ENCODE results near the gene IGF2.

The IGF2 gene

DNA sequence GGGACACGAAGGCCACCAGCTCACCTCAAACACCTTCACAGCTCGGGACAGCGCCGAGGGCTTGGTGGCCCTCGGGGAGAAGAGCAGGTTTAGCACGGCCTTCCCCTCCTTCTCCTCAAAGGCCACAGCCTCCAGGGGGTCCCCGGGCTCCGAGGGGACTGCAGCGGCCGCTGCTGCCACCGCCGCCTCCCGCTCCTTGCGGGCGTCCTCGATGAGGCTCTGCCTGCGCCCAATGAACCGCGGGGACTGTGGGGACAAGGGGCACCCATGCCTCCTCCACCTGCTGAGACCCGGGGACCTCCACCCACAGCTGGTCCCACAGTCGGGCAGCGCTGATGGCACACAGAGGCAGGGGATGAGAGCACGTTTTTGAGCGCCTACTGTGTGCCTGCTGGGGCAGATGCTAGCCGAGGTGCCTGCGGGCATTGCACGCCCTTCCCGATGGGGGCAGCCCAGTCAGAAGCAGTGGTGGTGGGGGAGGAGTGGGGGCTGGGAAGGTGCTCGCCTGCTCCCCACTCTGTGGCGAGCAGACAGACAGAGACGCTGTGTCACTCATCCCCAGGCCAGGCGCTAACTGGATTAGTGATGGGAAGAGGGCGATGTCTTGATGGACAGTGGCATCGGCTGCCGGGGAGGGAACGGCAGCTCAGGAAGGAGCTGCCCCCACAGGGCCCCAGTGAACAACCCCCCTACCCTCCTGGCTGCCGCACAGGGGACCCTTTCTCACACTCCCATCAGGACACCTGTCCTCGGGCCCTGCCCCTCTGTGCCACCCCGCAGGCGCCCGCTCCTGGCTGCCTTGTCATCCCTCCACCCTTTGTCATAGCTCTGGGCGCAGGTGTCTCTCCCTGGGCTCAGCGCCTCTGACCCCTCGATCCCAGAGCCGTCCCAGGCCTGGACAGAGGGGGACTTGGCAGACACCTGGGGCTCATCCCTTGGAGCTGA lies 30.7 kb upstream of the IGF2 start:
- DNase-seq: no peak

DNA sequence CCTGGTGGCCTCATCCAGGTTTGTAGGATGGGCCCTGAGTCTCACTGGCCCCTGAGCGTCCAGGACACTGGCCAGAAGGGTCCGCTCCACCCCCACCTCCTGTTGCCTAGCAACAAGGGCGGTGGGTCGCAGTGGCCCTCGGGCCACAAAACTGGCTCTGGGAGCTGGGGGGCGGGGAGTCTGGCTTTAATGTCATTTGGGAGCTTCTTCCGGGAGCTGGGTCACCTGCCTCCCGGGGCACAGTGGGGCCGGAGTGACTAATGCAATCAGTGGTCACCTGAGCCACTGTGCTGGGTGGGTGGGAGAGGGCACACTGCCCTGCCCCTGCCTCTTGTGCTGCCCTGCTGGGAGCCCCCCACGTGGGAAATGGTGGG lies 29.8 kb upstream of the IGF2 start:
- DNase-seq: no peak

DNA sequence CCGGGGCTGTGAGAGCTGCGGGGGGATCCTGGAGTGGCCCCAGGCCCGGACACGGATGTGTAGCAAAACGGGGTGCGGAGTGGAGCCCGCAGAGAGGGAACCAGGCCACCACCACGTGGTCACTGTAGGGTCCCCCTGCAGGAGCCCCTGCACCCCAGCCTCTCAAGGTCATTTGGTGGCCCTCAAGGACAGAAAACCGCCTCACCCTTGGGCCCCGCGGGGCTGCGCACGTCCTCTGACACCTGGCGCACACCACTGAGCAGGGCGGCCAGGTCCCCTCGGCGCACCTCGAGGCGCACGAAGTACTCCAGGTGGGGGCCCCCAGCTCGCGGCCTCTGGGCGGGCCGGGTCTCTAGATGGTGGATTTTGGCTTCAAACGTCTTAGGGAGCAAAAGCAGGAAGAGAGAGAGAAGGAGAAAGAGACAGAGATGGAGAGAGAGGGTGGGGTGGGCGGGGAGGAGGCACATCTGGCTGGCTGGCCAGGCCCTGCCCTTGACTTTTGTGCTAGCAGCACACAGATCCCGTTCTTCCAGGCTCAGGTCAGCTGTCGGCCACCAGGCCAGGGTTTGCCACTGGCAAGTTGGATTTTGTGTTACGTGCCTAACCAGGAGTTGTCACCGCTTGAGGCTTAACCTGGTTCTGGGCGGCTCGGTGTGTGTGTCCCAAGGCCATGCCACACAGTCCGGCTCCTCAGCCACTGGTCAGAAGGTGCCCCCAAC lies 29.3 kb upstream of the IGF2 start:
- DNase-seq: no peak

DNA sequence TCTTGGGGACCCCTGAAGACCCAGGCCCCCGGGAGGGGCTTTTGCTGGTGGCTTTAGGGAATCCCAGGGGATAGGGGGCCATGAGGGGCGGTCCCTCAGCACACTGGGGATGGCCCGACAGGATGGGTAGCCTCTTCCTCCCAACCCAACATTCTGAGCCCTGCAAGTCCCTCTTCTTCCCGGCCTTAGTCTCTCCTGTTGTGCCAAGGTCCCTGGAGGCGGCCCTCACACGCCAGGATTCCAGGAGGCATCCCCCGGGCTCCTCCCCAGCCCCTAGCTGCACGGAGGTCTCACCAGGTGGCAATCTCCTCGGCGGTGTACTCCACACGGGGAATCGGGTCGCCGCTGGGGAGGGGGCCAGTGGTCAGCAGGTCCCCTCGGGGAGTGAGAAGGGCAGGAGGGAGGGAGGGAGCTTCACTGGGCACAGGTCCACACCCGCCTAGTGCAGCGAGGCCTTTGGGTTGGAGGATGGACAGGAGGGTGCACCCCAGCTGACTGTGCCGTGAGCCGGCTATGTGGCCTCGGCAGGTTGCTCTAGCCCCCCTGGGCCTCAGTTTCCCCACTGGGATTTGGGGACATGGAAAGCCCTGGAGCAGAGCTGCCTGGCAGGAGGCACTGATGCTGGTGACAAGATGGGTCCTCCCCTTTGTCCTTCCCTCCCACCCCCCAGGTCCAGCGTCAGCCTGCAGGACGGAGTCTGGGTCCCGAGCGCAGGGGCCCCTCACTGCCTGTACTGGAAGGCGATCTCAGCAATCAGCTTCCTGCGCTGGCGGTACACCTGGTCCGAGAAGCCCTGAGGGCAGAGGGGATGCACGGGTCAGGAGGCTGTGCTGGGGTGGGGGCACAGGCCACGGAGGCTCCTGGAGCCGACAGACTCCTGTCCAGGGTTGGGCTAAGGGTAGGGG lies 28.2 kb upstream of the IGF2 start:
- DNase-seq: no peak

DNA sequence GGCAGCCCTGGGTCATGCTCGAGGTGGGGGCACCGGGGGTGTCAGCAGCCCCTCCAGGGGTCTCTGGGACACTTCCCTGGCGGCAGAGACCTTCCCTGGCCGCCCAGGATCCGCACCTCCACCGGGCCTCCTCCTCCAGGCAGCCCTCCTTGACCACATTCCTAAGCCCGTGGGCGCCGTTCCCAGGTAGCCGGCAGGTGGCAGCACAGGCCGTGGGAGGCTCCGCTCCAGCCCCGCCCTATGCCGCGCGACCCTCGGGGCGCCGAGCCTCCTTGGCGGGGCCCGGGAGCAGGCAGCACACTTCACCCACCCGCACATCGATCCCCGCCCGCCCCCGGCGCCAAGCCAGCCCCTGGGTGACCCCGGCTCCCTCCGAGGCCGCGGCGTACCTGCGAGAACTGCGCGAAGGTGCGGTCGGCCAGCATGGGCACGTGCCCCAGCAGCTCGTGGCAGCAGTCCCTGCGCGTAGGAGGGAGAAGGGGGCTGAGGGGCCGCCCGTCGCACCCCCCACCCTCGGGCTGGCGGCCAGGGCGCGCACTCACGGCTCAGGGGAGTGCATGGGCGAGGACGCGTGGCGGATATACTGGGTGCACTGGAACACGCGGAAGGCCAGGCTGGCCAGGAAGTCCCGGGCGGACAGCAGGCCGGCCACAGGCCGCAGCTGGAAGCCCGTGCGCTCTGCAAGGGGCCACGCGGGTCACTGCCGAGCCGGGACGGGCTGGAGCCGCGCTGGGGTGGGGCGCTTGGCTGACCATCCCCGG lies 27.1 kb upstream of the IGF2 start:
- peak; percentile 95 for DNase-seq

DNA sequence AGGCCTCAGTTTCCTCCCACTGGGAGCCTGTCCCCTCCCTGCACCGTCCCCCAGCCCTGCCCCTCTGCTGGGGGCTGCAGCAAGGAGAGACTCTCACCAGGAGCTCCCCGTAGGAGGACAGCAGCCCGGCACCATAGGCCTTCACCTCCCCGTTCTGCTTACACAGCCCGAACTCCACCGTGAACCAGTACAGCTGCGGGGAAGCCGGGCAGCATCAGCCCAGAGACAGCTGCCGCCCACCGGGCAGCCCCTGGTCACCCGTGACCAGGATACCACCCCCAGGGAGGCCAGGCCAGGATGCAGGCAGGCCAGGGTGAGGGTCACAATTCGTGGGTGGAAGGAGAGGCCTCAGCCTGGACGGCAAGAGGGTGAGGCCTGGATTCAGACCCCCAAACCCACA lies 26.4 kb upstream of the IGF2 start:
- DNase-seq: no peak

DNA sequence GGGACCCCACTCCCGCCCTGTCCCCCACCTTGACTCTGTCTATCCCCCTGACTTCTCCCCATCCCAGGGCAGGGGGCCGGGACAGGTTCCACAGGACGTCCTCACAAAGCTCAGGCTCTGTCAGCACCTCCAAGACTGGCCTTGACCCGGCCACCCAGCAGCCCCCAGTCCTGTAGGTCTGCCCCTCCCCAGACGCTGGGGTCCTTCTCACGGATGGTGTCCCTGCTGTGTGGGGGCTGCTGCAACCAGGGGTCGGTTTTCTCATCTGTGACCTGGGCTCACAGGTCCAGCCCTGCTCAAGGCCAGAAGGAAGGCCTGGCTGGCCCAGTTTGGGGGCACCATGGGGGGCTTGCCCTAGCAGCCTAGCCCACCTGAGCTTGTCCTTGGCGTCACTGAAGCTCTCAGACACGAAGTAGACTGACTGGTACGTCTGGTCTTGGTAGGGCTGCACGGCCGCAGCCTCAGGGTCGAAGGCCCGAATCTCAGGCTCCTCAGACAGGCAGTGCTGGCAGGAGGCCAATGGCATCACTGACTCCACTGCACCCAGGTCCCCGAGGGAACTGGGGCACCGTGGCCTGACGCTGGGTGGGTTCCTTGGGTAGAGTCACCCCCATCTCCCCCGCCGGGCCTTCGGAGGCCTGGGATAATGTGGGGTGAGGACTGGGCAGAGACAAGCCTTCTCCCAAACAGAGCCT lies 25.8 kb upstream of the IGF2 start:
- no peak for DNase-seq

DNA sequence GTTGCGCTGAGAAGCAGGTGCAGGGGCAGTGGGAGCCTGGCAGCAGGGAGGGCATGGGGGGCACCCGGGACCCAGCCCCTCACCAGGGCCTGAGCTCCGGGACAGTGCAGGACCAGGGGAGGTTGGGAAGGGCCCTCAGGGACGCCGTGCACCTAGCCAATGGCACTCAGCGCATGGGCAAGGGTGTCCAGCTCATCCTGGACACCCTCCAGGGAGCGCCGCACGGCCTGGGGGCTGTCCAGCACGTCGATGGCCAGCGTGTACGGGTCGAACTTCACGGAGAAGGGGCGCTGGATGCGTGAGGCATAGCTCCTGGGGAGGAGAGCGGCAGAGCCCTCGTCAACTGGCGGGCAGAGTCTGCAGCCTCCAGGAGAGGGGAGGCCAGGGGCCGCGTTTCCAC lies 24.9 kb upstream of the IGF2 start:
- no peak for DNase-seq

DNA sequence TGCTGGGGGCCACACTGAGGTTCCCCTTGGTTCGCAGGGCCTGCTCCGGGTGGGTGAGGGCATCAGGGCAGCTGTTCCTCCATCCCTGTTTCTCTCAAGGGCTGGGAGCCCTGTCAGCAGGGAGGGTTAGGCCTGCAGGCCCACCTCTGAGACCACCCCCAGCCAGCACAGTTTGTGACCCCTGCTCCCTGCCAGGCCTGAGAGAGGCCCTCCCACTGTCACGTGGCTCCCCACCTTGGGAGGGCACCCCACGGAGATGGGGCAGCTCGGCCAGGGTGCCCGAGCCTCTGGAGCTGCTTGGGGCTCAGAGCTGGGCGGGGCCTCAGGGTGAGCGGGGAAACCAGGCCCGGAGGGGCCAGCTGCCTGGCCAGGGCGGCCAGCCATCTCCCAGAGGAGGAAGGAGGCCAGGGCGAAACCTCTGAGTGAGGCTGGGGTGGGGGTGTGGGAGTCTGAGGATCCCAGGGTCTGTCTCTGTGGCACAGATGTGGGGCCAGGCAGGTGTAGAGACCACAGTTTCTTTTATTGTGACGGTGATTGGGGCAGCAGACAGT lies 24.3 kb upstream of the IGF2 start:
- DNase-seq: no peak

DNA sequence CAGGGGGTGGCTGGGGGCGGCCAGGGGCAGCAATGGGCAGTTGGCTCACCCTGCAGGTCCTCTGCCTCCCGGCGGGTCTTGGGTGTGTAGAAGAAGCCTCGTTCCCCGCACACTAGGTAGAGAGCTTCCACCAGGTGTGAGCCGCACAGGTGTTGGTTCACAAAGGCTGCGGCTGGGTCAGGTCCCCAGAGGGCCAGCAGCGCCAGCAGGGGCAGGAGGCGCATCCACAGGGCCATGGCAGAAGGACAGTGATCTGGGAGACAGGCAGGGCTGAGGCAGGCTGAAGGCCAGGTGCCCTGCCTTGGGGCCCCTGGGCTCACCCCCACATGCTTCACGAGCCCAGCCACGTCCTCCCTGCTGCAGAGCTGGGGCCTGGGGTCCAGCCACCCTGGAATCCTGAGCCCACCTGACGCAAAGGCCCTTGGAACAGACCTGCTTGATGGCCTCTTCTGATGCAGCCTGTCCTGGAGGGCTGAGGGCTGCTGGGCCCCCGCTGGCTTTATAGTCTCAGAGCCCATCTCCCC lies 21.6 kb upstream of the IGF2 start, which contains the start of gene INS:
INS (minus strand) TSS at position 474 of the 524 bp plus-strand sequence; CDS start at position 236, 238 bp downstream.
- DNase-seq: no peak

DNA sequence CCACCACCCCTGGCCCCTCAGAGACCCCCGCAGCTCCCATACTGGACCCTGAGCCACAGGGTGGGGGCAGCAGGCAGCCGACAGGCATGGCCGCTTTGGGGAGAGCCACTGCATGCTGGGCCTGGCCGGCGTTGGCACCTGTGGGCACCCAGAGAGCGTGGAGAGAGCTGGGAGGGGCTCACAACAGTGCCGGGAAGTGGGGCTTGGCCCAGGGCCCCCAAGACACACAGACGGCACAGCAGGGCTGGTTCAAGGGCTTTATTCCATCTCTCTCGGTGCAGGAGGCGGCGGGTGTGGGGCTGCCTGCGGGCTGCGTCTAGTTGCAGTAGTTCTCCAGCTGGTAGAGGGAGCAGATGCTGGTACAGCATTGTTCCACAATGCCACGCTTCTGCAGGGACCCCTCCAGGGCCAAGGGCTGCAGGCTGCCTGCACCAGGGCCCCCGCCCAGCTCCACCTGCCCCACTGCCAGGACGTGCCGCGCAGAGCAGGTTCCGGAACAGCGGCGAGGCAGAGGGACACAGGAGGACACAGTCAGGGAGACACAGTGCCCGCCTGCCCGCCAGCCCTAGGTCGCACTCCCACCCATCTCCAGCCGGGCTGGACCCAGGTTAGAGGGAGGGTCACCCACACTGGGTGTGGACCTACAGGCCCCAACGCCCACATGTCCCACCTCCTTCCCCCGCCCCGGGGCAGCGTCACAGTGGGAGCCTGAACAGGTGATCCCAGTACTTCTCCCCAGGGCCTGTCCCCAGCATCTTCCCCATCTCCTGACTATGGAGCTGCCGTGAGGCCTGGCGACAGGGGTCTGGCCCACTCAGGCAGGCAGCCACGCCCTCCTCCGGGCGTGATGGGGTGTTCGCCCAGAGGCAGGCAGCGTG lies 20.6 kb upstream of the IGF2 start:
- DNase-seq: no peak

DNA sequence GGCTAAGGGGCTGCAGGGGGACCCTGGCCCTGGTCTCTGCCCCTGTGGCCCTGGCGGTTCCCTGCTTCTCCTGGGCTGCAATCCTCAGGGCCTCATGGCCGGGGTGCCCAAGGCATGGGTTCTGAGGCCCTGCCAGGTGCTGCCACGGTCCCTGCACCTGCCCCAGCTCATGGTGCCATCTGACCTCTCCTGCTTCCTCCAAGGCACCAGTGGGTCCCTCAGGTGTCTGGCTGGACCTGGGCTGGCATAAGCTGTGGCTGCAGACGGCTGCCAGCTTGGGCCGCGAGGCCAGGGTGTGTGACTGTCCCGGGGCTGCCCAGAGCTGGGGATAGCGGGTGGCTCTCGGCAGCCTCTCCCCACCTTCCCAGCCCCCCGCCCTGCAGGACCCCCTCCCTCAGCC lies 19.8 kb upstream of the IGF2 start:
- no peak for DNase-seq

DNA sequence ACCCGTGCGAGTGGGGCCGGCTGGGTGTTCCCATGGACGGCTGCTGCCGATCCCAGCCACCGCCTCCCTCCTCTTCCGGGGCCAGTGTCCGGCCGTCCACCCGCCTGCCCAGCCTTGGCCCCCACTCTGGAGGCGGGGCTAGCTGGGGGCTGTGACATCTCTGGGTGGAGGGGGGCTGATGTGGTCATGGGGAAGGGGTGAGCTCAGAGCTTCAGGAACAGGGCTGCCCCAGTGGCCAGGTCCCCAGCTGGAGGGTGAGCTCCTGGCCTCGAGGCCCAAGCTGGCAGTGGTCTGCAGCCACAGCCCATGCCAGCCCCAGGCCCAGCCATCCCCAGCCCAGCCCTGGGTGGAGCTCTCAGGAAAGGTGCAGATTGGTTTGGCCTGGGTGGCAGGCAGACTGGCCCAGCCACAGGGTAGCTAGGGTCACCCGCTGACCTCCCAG lies 19.1 kb upstream of the IGF2 start:
- DNase-seq: no peak

DNA sequence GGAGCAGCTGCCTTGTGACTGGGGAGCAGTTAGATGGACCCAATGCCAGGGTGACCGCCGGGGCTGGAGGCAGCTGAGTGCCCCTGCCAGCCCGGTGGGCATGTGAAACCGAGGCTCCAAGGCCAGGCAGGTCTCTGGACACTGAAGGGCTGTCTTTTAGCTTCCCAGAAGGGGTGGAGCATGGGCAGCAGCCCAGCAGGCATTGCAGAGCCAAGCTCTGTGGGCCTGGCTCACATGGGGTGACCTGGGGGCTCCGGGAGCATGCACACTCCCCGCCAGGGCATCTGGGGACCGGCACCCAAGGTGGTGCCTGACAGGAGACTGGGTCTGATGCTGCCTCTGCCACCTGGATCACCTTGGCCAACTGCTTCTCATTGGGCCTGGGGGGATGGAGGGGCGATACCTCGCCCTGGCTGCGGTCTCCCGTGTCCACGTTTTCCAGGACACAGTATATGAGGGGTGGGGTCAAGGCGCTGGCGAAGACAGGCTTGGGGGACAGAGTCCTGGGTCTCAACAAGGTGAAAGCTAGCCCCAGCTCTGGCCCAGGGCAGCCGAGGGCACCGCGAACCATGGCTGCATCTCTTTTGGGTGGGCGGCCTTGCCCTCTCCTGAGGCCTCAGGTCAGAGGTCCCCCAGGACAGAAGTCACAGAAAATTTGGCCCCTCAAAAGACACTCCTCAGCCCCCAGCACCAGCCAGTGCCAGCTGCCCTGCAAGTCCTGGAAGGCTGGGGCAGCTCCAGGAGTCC lies 18.3 kb upstream of the IGF2 start:
- DNase-seq: no peak

DNA sequence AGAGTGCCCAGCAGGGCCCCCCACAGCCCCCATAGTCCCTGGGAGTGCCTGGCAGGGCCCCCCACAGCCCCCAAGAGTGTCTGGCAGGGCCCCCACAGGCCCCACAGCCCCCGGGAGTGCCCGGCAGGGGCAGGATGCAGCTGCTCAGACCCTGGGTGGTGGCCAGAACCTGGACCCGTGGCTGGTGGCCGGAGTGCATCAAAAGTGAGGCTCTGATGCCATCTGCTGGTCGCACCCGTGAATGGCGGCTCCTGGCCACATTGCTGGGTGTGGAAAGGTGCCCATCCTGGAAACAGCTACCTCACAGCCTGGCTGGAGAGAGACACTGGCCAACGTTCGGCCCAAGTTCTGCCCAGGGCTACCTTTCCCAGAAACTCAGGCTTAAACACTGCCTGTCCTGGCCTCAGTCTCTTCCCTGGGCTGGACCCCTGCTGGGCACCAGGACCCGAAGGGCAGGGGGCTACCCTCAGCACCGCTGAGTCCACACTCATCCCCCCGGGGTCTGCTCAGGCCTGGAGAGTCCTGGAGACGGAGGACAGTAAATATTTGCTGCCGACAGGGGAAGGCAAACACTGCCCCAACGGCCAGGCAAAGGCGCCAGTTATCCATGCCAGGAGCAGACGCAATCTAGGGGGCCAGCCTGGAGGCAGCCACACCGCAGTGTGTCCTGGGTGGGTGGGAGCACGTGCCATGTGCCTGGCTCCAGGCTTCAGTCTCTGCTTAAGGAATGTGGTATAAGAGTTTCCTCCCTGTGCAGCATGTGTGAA lies 17.4 kb upstream of the IGF2 start:
- DNase-seq: peak; percentile 99

DNA sequence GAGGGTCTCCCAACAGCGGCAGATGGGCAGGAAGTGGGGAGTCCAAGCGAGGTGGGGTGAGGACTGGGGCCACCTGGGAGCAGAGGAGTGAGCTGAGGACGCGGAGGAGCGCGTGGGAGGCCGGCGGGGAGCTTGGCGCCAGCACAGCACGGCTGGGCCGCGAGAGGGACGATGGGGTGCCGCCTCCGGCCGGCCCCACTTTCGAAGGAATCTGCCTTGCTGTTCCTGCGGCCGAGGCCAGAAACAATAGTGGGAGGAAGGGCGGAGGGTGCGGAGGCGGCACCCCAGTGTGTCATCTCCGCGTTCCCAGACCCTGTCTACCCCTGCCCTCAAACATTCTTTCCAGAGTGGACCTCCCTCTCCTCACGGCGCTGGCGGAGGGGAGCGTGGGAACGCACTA lies 16.3 kb upstream of the IGF2 start:
- no peak for DNase-seq

DNA sequence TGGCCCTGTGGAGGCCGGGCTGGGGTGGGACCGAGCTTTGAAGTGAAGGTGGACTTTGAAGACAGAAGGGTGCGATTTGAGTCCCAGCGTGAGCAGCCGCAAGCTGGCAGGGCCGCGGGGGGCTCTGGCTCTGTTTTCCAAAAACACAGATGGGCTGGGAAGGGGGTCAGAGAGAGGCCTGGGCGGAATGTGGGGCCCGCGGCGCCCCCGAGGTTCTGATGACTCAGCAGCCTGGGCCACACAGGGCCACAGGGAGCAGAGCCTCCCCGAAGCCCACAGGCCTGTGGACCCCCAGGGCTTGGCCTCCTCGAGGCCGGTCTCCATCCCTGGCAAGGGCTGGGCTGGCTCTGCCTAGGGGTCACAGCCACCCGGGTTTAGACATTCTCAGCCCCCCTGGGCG lies 15.7 kb upstream of the IGF2 start:
- DNase-seq: no peak

DNA sequence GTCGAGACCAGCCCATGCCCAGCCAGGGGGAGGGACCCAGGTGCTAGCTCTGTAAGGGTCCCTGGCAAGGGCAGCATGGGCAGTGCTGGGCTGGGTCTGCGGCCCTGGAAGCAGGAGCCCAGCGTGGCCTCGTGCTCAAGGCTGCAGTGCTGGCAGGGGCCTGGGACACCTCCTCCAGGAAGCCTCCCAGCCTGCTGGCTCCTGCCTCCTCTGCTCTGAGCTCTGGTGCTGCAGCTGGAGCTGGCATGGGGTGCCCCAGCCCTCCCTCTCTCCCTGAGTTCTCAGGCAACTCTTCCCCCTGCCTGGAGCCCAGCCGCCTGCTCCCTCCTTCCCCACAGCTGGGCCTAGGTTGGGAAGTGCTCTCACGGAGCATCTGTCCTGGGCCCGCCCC lies 15.0 kb upstream of the IGF2 start:
- no peak for DNase-seq

All from 8988T (cell line).